Breast epithelium (tissue), 3 donors: ENCODE data around the gene CHFR.
"Not testable (repeated sequence)": the region's sequence is repeated elsewhere in the genome, so short reads cannot be mapped to it uniquely, and the experiment has no call there.

Experiments
- POLR2A ChIP-seq: fragments of 450-650 bp; IDR thresholded peaks from one replicate; pipeline ENCODE4 v1.6.1; 2016; ENCODE audit warnings: antibody characterized with exemption, mild to moderate bottlenecking, moderate library complexity
- POLR2AphosphoS5 ChIP-seq, 3 donors: sonication (generic); formaldehyde crosslinking; IDR thresholded peaks; one replicate each; pipeline ENCODE4 v1.6.1; 2017; ENCODE audit warnings: antibody characterized with exemption in 3 of 3
- TF ChIP-seq, protein P1 (sequence below), 3 donors: fragments of 450-650 bp; IDR thresholded peaks; one replicate each; pipeline ENCODE4 v1.5.1; 2016 to 2017; ENCODE audit warnings: antibody characterized with exemption in 3 of 3, mild to moderate bottlenecking in 3 of 3, moderate library complexity in 3 of 3

DNA sequence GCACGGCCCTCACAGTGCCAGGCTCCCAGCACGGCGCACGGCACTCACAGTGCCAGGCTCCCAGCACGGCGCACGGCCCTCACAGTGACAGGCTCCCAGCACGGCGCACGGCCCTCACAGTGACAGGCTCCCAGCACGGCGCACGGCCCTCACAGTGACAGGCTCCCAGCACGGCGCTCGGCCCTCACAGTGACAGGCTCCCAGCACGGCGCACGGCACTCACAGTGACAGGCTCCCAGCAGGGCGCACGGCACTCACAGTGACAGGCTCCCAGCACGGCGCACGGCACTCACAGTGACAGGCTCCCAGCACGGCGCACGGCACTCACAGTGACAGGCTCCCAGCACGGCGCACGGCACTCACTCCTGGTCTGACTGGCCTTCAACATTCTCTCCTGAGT lies 51.2 kb downstream of the CHFR start:
- not testable (repeated sequence) for TF ChIP-seq POLR2AphosphoS5 (IDR thresholded peaks at IDR 0.05); POLR2A
- TF ChIP-seq, protein P1, sequence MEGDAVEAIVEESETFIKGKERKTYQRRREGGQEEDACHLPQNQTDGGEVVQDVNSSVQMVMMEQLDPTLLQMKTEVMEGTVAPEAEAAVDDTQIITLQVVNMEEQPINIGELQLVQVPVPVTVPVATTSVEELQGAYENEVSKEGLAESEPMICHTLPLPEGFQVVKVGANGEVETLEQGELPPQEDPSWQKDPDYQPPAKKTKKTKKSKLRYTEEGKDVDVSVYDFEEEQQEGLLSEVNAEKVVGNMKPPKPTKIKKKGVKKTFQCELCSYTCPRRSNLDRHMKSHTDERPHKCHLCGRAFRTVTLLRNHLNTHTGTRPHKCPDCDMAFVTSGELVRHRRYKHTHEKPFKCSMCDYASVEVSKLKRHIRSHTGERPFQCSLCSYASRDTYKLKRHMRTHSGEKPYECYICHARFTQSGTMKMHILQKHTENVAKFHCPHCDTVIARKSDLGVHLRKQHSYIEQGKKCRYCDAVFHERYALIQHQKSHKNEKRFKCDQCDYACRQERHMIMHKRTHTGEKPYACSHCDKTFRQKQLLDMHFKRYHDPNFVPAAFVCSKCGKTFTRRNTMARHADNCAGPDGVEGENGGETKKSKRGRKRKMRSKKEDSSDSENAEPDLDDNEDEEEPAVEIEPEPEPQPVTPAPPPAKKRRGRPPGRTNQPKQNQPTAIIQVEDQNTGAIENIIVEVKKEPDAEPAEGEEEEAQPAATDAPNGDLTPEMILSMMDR (IDR thresholded peaks at IDR 0.05): not testable (repeated sequence)
